Thyroid gland (tissue), 4 donors: ENCODE results near the gene ABCA13.

ENCODE experiments used
- POLR2A ChIP-seq, 2 donors: fragments of 450-650 bp; IDR thresholded peaks; one replicate each; pipeline ENCODE4 v1.6.1; 2017; ENCODE audit warnings: antibody characterized with exemption in 2 of 2, mild to moderate bottlenecking in 2 of 2, moderate library complexity in 1 of 2
- TF ChIP-seq, protein P1 (sequence below), 6 experiments: fragments of 200-600 bp in 3 of 6; fragments of 450-650 bp in 3 of 6; sonication (generic) in 3 of 6; IDR thresholded peaks; one replicate each; pipeline ENCODE4 v1.5.1; 2016 to 2019; ENCODE audit warnings: antibody characterized with exemption in 6 of 6, mild to moderate bottlenecking in 2 of 6, inconsistent platforms in 1 of 6, moderate library complexity in 1 of 6

GRCh38 chr7:48421357-48421756 is 250.1 kb downstream of the ABCA13 start:
- TF ChIP-seq, protein P1, sequence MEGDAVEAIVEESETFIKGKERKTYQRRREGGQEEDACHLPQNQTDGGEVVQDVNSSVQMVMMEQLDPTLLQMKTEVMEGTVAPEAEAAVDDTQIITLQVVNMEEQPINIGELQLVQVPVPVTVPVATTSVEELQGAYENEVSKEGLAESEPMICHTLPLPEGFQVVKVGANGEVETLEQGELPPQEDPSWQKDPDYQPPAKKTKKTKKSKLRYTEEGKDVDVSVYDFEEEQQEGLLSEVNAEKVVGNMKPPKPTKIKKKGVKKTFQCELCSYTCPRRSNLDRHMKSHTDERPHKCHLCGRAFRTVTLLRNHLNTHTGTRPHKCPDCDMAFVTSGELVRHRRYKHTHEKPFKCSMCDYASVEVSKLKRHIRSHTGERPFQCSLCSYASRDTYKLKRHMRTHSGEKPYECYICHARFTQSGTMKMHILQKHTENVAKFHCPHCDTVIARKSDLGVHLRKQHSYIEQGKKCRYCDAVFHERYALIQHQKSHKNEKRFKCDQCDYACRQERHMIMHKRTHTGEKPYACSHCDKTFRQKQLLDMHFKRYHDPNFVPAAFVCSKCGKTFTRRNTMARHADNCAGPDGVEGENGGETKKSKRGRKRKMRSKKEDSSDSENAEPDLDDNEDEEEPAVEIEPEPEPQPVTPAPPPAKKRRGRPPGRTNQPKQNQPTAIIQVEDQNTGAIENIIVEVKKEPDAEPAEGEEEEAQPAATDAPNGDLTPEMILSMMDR (IDR thresholded peaks at IDR 0.05), result no peak
- no peak for TF ChIP-seq POLR2A (IDR thresholded peaks at IDR 0.05)
